HG02884 (cell line): ENCODE data around the gene OR10A6.

ENCODE experiments used
- ATAC-seq: cut with Tn5 transposase; IDR thresholded peaks from one replicate; pipeline ENCODE4 v1.9.1; 2021; ENCODE audit warnings: mild to moderate bottlenecking, moderate library complexity; ENCODE audit not compliant: unreplicated experiment

OR10A6 gene

GRCh38 chr11:7882860-7883259 is 48.2 kb downstream of the OR10A6 start:
- no peak for ATAC-seq
